ENCODE measurements around the gene LKAAEAR1.

LKAAEAR1 gene

DNA sequence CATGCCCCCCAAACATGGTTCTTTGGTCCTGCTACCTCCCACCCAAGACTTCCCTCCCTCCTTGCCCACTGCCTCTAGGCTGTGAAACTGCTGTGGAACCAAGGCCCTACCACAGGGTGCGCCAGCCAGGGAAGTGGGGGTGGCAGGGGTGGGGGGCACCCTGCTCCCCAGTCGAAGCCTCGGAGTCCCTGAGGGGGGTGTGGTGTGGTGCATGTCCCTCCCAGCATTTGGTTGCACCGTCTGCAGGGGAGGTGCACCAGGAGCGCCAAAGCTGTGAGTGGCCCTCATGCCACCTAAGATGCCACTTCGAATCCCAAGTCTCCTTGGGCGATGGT lies 6.7 kb downstream of the LKAAEAR1 start:
- DNase-seq, result no peak

DNA sequence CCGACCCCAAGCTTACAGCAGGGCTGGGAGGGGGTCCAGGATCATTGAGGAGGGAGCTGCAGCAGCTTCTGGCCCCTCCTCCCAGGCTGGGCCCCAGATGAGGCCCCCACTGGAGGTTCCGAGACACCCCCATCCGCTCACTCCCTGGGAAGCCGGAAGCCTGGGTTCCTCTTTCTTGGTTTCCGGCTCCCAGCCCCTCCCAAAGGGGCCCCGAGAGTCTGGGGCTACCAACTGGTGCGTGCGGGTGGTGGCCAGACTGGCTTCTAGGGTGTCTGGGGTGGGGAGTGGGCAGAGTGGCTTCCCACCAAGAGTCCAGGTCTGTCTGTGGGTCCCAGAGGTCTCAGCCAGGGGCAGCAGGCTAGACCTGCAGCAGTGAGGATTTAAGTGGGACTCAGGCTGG lies 7.1 kb downstream of the LKAAEAR1 start:
- DNase-seq, result peak; percentile 48

DNA sequence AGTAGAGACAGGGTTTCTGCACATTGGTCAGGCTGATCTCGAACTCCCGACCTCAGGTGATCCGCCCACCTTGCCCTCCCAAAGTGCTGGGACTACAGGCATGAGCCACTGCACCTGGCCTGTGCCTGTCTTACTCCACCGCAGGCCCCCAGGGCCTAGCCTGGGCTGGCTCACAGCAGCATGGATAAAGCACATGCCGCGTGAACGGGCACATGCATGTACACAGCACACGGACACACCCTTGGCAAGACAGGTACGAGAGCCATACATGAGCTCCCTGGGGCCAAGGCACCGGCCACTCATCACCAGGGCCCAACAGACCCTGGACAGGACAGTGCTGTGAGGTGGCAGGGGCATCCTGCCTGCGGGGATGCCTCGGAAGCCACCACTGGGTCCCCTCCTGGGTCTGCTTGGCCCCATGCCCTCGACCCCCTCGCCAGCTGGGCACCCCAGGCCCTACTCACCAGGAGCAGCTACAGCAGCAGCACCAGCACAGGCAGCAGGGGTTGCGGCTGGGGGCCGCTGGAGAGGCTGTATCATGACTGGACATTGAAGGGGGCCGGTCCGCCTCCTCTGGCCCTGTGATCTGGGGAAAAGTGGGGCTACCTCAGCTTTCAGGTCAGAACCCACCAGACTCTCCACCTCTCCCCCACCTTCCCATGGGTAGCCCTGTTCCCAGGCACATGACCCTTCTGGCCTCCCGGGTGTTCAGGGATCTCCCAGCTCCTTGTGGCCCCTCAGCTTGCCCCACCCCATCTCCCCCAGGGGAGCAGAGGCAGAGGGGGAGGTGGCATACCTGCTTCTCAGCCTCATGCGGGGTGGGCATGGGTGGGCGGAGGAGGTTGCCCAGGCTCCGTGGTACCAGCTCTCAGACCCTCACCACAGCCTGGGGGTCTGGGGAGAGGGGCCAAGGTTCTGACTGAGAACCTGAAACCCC lies 7.9 kb downstream of the LKAAEAR1 start:
- DNase-seq, result no peak

DNA sequence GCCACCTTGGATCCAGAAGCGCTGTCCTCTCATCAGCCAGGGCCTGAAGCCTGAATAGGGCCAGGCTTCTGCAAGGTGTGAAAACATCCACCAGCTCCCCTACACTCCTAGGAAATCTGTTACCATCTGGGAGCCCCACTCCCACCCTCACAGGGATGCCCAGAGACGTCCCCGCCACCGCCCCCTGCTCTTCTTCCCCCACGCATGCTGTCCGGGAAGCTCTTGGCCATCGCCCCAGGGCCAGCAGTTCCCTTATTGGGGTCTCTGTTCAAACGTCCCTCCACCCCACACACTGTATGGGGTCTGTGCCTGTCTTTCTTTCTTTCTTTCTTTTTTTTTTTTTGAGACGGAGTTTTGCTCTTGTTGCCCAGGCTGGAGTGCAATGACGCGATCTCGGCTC lies 8.6 kb downstream of the LKAAEAR1 start:
- no peak for DNase-seq

DNA sequence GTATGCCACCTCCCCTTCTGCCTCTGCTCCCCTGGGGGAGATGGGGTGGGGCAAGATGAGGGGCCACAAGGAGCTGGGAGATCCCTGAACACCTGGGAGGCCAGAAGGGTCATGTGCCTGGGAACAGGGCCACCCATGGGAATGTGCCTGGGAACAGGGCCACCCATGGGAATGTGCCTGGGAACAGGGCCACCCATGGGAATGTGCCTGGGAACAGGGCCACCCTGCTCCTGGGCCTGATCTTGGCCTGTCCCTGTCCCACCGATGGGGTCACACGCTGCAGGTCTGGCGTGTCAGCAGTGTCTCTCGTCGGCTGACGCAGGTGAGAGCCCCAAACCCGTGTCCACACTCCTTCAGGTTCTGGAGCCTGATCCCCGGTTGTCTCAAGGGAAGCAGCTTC lies 9.2 kb downstream of the LKAAEAR1 start:
- no peak for DNase-seq

DNA sequence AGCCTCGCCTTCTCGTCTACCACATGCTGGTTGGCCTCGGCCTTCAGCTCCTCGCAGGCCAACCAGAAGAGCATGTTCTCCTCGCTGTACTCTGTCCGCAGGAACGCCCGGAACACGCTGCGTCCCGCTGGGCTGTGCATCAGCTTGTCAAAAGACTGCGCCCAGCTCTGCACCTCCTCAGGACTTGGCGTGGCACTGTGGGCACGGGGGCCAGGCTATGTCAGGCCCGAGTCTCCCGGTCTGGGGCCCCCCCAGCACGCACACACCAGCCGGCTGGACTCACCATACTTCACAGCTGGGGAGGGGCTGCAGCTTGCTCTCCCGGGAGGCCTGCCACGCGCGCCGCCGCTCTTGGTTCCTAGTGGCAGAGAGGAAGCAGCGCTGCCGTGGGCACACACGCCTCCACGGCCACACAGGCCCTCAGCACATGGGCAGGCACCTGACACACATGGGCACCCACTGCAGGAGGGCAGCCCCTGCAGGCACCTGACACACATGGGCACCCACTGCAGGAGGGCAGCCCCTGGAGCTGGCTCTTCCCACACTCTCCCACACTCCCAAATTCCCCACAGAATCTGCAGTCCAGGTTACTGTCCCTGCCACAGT lies 9.9 kb downstream of the LKAAEAR1 start:
- no peak for DNase-seq

DNA sequence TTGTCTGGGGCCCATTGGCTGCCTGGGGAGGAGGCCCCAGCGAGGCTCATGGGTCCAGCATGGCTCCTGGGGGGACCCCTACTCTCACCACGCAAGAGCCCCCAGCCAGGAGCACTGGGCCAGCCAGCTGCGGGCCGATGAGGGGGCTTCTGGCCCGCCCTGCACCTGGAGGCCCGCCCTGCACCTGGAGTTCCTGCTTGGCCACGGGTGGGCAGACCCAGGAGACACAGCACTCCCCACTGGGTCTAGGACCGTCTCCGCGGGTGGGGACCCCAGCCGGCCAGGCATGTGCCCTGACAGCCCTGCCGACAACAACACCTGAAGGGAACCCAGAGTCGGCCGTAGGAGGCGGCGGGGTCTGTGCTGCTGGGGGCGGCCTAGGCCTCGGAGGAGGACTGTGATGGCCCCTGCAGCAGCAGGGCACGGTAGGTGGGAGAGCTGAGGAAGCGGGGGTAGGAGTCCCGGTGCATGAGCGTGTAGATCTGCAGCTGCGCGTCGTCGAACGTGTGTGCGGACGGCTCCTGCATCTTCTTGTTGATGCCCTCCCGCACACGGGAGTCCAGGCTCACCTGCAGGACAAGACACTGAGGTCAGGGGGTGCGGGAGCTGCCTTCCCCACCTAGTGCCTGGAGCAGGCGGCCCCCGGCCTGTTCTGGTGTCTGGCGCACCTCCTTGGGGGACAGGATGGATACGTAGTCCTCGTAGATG lies 10.6 kb downstream of the LKAAEAR1 start:
- no peak for DNase-seq

DNA sequence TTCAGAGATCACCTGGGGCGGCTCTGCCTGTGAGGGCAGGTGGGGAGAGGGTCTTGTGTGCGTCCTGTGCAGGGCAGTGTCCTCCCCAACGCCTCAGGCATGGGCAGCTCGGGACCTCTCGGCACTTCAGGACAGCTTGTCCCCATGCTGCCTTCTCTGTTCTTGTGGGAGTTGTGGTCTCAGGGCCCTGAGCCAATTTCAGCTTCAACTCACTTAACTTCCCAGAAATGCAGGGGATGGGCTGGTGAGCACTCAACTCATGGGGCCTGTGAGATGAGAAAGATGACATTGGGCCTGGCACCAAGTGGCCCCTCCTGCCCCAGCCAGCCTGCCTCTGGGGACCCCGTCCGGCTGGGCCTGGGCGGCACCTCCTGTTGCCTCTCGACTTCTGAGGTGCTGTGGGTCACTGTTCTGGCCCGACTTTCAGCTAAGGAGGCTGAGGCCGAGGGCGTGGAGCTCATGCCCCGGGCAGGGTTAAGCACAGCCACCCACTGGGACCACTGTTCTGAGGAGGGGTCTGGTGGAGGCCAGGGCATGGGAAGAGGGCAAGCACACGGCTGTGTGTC lies 11.6 kb downstream of the LKAAEAR1 start:
- DNase-seq, result no peak

DNA sequence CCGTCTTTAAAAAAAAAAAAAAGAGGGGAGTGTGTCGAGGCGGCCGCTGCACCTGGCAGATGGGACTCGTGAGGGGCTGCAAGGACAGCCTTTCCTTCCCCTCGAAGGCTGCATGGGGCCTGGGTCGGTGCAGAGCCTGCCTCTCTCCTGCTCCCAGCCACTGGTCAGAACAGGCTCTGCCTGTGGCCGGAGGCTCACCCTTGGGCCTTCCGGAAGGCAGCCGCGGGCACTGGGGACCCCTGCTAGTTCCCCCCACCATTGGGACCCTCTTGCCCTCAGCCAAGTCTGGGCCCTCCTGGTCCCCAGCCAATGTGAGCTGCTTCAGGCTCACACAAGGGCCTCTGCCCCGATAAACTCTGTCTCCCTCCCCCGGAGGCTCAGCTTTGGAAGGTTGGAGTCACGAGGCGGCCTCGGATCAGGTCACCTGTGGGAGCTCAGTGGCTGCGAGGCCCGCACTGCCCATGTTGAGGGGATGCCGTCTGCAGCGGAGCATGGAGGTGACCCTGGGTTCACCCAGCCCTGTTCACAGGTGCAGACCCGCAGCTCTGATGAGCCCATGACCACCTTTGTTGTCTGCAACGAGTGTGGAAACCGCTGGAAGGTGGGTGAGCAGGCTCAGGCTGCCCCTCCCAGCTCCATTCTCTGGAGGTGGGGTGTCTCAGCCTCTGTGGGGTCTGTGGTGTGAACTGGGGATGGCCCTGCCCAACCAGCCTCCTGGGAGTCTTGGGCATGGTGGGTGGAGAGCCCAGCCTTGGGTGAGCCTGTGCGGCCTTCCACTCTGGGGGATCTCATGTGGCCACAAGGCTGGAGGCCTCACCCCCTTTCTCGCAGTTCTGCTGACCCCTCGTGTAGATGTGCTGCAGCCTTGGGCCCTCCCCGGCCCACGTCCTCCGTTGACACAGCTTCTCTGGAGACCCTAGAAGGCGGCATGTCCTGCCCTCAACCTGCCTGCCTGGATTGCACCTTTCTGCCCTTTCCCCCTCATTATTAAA lies 12.6 kb downstream of the LKAAEAR1 start:
- no peak for DNase-seq

DNA sequence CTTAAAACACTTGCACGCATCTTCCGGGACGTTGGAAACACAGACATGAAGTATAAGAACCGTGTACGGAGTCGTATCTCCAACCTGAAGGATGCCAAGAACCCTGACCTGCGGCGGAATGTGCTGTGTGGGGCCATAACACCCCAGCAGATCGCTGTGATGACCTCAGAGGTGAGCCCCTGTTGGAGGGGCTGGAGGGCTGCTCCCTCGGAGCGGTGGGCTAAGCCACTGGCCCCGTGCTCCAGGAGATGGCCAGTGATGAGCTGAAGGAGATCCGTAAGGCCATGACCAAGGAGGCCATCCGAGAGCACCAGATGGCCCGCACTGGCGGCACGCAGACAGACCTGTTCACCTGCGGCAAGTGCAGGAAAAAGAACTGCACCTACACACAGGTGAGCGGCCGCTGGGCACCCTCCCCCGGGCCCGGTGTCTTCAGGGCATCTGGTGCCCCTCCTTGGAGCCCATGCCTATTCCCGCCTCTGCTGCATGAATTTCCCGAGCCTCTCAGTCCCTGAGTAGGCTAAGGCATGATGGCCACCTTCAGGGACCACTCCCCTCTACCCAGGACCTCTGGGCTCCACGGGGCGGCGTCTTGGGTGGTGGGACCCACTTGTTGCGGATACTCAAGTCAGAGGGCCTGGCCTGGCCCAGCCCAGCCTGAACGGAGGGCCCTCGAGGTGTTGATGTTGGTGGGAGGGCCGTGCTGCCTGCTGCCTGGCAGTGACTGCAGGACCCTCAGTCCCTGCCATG lies 13.8 kb downstream of the LKAAEAR1 start:
- DNase-seq, result no peak

DNA sequence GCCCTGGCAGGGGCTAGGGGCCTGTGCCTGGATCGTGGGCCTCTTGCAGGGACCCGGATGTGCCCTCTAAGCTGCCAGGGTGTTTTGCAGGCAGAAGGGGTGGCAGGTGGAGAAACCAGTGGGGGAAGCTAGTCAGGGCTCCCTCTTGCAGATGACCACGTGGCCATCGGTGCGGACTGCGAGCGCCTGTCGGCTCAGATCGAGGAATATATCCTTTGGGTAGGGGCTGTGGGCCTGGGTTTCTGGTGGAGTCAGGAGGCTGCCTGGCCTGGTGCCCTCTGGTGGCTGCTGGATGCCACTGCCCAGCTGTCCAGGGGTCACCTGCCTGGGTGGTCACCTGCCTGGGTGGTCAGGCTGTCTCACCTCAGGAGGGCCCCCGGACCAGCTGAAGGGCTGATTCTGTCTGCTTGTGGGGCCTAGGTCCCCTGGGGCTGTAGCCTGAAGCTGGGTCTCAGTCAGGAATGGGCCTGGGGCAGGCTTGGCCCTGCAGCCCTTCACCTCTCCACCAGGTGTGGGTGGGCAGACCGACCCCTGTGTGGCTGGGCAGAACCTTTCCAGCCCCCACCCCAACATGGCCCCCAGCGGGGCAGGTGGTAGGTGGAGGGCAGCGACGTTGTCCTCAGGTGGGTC lies 14.5 kb downstream of the LKAAEAR1 start:
- DNase-seq, result no peak

DNA sequence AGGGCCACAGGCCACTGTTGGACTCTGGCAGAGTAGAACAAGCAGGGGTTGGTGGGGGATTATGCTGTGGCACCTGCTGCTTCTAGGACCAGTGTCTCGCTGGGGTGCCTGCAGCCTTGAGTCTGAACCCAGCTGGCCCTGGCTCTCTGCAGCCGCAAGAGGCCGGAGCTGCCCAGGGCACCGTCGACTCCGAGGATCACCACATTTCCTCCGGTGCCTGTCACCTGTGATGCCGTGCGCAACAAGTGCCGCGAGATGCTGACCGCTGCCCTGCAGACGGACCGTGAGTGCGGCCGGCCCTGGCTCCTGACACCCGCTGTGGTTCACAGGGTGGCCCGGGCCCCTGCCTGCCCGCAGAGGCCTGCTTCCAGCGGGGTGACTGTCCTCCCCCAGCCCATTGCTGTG lies 15.0 kb downstream of the LKAAEAR1 start:
- no peak for DNase-seq

DNA sequence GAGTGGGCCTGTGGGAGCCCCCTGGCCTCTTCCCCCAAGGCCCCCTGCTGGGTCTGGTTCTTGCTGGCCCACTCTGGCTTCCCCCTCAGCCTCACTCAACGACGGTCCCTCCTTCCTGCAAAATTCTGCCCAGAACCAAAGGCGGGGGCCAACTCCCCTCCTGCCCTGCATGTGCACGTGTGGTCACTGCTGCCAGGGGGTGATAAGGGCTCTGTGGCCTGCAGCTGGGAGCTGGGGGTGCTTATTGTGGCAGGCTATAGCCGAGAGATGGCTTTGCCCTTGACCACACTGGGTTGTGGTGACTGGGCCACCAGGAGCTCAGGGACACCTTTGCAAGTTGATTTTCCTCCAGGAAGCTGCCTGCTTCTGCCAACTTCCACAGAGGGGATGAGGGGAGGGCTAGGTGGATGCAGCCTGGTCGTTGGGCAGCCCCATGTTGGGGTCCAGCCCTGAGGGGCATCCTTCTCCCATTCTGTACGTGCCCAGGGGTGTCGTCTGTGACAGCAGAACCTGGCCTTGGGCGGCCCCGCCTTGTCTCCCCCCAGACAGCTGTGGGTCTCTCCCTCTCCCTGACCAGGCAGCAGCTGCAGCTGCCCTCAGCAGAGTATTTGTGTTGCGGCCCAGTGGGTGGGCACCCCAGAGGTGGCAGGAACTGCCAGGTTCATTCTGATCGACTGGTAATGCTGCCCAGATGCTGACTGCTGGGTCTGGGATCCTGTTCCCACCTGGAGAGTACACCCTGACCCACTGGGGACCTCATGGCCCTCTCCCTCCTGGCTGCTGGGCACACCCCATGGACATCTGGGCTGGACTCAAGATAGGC lies 15.6 kb downstream of the LKAAEAR1 start:
- no peak for DNase-seq

DNA sequence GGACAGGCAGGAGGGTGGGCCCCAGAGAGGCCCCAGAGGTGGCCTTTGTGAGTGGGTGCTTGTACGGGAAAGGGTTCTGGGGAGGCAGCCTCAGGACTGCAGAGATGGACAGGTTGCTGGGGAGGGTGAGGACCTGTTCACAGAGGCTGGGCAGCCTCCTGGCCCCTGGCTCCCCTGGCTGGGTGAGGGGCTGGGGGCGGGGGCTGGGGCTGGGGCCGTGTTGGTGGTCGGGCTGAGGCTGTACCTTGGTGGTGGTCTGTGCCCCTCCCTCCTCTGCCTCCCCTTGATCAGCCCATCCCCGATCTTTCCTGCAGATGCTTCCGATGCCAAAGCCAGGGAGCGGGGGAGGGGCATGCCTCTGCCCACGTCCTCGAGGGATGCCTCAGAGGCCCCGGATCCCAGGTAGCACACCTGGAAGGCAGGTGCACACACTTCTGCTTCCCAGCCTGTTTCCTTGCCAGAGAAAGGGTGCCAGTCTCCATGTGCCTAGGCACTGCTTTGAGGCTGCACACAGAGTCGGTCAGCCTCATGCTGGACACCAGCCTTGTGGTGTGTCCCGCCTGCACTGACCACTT lies 16.4 kb downstream of the LKAAEAR1 start:
- no peak for DNase-seq

DNA sequence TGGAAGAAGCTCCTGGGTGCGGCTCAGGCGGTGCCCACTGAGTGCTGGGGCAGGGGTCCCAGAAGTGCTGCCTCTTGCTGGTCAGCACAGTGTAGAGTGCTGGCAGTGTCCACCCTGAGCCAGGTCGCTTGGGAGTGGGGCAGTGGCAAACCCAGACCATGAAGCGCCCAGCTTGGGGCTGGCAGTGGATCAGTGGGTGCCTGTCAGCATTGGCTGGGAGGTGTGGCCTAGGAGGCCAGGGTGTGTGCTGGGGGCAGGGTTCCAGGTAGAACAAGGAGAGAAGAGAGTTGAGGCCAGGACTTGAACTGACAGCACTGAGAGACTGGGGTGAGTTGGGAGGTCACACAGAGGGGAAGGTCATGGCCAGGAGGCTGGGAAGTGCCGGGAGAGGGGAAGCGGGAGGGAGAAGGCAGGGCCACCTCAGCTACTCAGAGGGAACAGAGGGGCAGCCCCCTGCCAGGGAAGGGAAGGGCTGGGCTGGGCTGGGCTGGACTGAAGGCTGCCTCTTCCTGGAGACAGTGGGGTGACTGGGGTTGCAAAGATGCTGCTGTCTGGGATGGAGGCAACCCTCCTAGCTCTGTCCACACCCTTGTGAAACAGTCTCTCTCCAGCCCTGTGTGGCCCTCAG lies 17.1 kb downstream of the LKAAEAR1 start:
- DNase-seq, result no peak

DNA sequence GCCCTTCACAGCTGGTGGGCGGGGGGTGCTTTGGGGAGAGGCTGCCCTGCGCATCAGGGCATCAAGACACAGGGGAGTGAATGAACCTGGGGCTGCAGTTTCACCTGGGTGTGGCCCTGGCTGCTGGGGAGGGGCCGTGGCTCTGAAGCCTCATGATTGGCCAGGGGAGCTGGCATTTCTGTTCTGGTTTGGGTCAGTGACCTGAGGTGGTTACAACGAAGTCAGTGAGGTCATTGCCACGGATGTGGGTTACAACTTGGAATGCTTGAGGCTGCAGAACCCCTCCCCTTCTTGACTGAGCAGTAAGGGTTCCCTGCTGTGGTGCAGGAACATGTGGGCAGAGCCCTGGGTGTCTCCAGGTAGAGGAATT lies 18.2 kb downstream of the LKAAEAR1 start:
- no peak for DNase-seq

DNA sequence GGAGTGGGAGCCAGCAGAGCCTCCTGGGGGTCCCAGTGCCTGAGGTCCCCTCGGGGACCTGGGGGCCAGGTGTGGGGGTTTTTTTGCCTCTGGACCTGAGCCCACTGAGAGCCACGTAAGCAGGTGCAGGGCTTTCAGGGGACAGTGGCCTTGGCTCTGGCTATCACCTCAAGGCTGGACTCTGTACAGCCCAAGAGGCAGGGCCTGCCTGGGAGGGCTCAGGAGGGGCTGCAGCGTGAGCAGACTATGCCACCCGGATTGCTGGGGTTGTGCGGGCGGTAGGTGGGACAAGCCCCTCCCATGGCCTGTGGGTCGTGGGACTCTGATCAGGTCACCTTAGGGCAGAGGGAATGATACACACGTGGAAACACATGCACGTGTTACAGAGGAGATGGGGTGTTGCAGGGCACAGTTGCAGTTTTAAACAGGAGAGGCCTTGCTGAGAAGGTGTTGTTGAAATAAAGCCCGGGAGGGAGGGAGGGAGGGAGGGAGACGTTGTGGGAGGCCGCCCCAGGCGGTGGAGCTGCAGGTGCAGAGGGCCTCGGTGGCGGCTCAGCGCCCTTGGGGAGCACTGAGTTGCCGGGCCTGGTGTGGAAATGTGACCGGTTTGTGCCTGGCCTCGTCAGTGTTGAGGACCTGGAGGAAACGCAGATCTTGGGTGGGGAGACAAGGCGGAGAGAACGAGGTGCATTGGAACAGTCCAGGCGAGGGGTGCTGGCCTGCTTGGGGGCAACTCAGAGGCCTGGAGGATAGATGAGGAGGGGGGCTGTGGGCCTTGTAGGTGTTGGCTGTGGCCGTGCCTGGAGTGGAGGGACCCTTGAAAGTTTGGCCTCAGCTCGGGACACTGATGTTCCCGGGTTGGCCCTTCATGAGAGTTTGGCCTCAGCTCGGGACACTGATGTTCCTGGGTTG lies 18.9 kb downstream of the LKAAEAR1 start:
- DNase-seq, result no peak

DNA sequence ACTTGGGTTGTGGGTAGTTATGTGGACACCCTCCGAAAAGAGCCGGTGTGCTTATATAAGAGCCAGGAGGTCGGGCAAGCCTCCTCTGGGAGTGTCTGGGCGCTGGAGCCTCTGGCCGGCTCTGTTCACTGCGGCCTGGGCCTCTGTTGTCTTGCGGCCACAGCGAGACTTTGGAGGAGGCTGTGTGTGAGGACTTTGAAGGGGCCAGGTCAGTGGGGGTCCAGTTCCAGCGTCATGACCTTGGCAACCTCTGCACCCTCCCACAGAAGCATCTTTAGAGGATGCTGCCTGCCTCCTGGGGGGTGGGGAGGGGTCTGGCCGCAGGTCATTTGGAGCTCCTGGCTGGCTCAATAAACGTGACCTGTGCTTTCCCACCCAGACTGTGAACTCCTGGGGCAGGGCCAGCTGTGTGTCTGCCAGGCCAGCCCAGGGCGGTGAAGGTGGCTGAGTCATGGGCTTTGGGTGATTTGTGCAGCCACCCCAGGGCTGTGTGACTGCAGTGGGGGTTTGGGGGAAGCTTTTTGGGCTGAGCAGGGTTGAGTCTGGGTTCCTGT lies 20.0 kb downstream of the LKAAEAR1 start:
- no peak for DNase-seq

All from suppressor macrophage treated with lipopolysaccharide for 4 hours (primary cell).